ENCODE results near the gene B4GAT1. TPM values are rescaled to one million over a fixed set of nuclear protein-coding genes. Genes with fewer than 3 reads are reported as not detected.

B4GAT1 gene
- total and polyA plus RNA-seq, 9 of the 15 experiments (the other 6 are each of a cell fraction or from before 2014, with no cell fraction given), result 0.86 to 9.5 (median 3.8) TPM

DNA sequence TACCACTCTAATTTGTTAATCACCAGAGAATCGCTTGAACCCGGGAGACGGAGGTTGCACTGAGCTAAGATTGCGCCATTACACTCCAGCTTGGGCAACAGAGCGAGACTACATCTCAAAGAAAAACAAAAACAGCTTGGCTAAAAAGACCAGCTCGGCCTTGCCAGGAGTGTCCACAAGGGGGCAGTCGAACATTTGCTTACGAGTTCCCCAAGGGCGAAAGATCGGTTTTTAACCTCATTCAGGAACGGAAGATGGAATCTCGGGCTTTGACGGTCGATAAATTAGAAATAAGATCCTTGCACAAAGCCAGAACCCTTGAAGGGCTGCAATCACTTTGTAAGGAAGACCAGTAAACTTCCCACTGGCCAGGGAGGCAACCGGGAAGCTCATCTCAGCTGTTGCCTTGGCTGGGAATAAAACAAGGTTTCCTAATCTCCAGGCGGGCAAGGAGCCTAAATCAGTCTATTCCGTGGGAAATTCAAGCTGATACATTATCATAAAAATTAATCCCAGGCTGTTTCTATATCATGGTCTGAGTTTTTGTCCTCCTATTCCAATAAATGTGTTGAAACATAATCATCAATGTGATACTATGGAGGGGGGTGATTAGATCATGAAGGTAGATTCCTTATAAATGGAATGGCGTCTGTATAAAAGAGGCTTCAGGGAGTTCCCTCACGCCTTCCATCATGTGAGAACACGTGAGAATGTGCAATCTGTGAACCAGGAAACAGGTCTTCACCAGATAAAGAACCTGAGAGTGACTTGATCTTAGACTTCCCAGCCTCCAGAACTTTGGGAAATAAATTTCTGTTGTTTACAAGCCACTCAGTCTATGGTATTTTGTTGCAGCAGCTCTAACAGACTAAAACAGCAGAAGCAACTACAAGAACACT lies 39.0 kb upstream of the B4GAT1 start (continued):
- TF ChIP-seq FOXM1 (IDR thresholded peaks at IDR 0.05; ENCODE audit: low read depth) (0 out of 2 replicates have a peak, but pooled peaks have one; percentile 14), FOXM1 (CRISPR knock-in tag; IDR thresholded peaks at IDR 0.05; ENCODE audit: low read depth) (no peak), BMI1 (IDR thresholded peaks at IDR 0.05; ENCODE audit: low read length) (no peak), ZNF280A (IDR thresholded peaks at IDR 0.05; ENCODE audit: low read depth, partially characterized antibody) (no peak), CREM (IDR thresholded peaks at IDR 0.05; ENCODE audit: low read depth) (peak; percentile 59; the same call in 1 of the 2 replicates), ZBTB33 (CRISPR knock-in tag; IDR thresholded peaks at IDR 0.05) (peak; percentile 43; the same call in 1 of the 2 replicates), IRF9 (tag; IDR thresholded peaks at IDR 0.05) (0 out of 2 replicates have a peak, but pooled peaks have one; percentile 46), SETDB1 (IDR thresholded peaks at IDR 0.05; ENCODE audit: low read length) (no peak), MEIS2 (IDR thresholded peaks at IDR 0.05; ENCODE audit: partially characterized antibody) (peak; percentile 84), EP400 (IDR thresholded peaks at IDR 0.05) (0 out of 2 replicates have a peak, but pooled peaks have one; percentile 14), ZNF121 (CRISPR knock-in tag; conservative IDR thresholded peaks at IDR 0.05) (peak; percentile 21; the same call in 1 of the 2 replicates), ATF1 (CRISPR knock-in tag; IDR thresholded peaks at IDR 0.05) (no peak), ATF1 (tag; IDR thresholded peaks at IDR 0.05) (0 out of 2 replicates have a peak, but pooled peaks have one; percentile 22), RAD21 (CRISPR knock-in tag; conservative IDR thresholded peaks at IDR 0.05 in 1 of 2, IDR thresholded peaks at IDR 0.05 in 1 of 2) (peak; percentile 64 to 78), HOMEZ (CRISPR knock-in tag; IDR thresholded peaks at IDR 0.05) (no peak), ATF7 (IDR thresholded peaks at IDR 0.05) (0 out of 2 replicates have a peak, but pooled peaks have one; percentile 19), PKNOX1 (IDR thresholded peaks at IDR 0.05) (peak; percentile 60), ESRRA (IDR thresholded peaks at IDR 0.05; ENCODE audit: borderline replicate concordance, low read depth) (peak; percentile 49; the same call in 1 of the 2 replicates)
